HFFc6 (cell line): ENCODE data around the gene ANAPC2. TPM values are rescaled to one million over a fixed set of nuclear protein-coding genes. Genes with fewer than 3 reads are reported as not detected.

Experiments used
- DNase-seq: peaks from one replicate; pipeline ENCODE4 v3.0.0-alpha.2; 2018
- H3K27ac Mint-ChIP-seq: 2 replicates; pipeline ENCODE4 v1.8.0; 2020; ENCODE audit warnings: mild to moderate bottlenecking, mixed read lengths
- H3K27me3 Mint-ChIP-seq: 2 replicates; pipeline ENCODE4 v1.8.0; 2021; ENCODE audit warnings: mild to moderate bottlenecking, moderate library complexity, mixed read lengths; ENCODE audit not compliant: insufficient read depth
- H3K36me3 Mint-ChIP-seq: 2 replicates; pipeline ENCODE4 v1.8.0; 2021; ENCODE audit warnings: low read depth, mixed read lengths
- H3K4me1 Mint-ChIP-seq: 2 replicates; pipeline ENCODE4 v1.8.0; 2020; ENCODE audit warnings: low read depth, mixed read lengths
- H3K4me3 Mint-ChIP-seq: 2 replicates; pipeline ENCODE4 v1.8.0; 2020; ENCODE audit warnings: mild to moderate bottlenecking, moderate library complexity, mixed read lengths
- H3K9me3 Mint-ChIP-seq: 2 replicates; pipeline ENCODE4 v1.8.0; 2020; ENCODE audit warnings: mild to moderate bottlenecking, mixed read lengths
- total RNA-seq, 6 experiments: library from RNA; stranded (reverse); fragmentation: NEBNext Ultra II Directional; extraction: Animal tissue kit (Norgen Biotek cat#: 25700); gene quantifications; 2 replicates in 1 of 6; 3 replicates in 5 of 6; pipeline ENCODE4 v1.2.3, GENCODE V29; 2021
- TF ChIP-seq, protein P1 (sequence below): fragments of 200-600 bp; sonication (generic); IDR thresholded peaks from 2 replicates; pipeline ENCODE4 v1.5.0; 2021; ENCODE audit warnings: antibody characterized with exemption, mild to moderate bottlenecking

The ANAPC2 gene
- total RNA-seq, 6 experiments from 2014 or later = 34.8 to 41.5 (median 37.4) TPM

DNA sequence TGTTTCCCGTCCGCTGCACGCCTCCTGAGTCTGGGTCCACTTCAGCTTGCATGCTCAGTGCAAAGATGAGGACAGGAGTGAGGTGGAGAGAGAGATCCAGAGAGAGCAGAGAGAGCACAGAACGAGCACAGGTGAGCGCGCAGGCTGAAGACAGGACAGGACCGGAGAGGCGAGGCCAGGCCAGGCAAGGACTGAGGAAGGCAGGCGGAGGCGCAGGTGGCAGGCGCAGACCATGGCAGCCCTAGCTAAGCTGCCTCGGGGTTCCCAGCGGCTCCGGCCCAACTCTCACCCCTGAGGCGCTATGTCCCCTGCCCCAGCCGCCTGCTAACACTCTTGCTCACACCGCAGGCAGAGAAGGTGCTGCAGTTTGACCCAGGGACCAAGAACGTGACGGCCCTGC lies 39.7 kb downstream of the ANAPC2 start:
- Mint-ChIP-seq H3K36me3 (no peaks in the 10 kb centered on the region), H3K9me3 (no peaks in the 10 kb centered on the region)

DNA sequence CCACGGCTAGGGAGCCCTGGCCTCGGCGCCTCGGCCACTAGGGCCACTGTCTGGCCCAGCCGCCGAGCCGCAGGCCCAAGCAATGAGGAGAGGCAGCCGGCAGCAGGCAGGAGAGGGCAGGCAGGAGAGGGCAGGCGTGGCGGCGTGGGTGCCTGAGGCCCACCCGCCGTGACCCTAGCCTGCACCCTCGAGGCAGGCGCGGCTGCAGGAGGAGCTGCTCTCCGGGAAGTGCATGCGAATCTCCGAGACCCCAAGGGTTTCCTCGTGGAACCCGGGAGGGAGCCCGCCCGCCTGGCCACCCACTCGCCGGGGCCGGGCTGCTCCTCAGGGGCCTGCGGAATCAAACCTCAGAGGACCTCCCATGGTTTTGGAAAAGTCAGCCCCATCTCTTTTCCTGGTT lies 40.1 kb downstream of the ANAPC2 start:
- no peak overlapping the region for H3K27ac Mint-ChIP-seq
- no peak for DNase-seq
- no peaks in the 10 kb centered on the region for H3K9me3 Mint-ChIP-seq
- no peaks in the 10 kb centered on the region for H3K36me3 Mint-ChIP-seq
- no peaks in the 10 kb centered on the region for H3K4me1 Mint-ChIP-seq
- TF ChIP-seq, protein P1, sequence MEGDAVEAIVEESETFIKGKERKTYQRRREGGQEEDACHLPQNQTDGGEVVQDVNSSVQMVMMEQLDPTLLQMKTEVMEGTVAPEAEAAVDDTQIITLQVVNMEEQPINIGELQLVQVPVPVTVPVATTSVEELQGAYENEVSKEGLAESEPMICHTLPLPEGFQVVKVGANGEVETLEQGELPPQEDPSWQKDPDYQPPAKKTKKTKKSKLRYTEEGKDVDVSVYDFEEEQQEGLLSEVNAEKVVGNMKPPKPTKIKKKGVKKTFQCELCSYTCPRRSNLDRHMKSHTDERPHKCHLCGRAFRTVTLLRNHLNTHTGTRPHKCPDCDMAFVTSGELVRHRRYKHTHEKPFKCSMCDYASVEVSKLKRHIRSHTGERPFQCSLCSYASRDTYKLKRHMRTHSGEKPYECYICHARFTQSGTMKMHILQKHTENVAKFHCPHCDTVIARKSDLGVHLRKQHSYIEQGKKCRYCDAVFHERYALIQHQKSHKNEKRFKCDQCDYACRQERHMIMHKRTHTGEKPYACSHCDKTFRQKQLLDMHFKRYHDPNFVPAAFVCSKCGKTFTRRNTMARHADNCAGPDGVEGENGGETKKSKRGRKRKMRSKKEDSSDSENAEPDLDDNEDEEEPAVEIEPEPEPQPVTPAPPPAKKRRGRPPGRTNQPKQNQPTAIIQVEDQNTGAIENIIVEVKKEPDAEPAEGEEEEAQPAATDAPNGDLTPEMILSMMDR = no peak
- no peak overlapping the region for H3K4me3 Mint-ChIP-seq
- H3K27me3 Mint-ChIP-seq = peaks cover 3% of the 10 kb centered on the region

More for the DNA sequence above, 39.7 kb downstream of the ANAPC2 start:
- no peak for DNase-seq
- TF ChIP-seq, protein P1 = no peak
- Mint-ChIP-seq H3K27me3 (peaks cover 1% of the 10 kb centered on the region), H3K4me1 (no peaks in the 10 kb centered on the region), H3K27ac (no peak overlapping the region), H3K4me3 (no peak overlapping the region)

DNA sequence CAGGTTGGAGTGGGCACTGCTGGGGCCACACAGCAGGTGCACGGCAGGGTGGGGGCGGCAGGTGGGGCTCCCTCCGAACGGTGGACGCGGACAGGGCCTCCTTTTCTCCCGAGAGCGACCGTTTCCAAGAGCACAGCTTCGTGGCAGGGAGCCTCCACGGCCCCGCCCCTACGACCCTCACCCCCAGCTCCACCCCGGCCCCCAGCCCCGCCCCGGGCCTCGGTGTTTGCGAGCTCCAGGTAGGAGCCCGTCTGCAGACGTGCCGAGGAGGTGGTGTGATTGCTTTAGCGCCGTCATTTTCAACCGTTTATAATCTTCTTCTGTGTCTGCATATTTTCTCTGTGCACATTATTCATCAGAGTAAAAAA lies 40.6 kb downstream of the ANAPC2 start:
- no peaks in the 10 kb centered on the region for H3K9me3 Mint-ChIP-seq
- TF ChIP-seq, protein P1 = no peak
- H3K4me1 Mint-ChIP-seq = no peaks in the 10 kb centered on the region
- no peak for DNase-seq
- no peaks in the 10 kb centered on the region for H3K36me3 Mint-ChIP-seq
- no peak overlapping the region for H3K27ac Mint-ChIP-seq
- H3K4me3 Mint-ChIP-seq = no peak overlapping the region
- peaks cover 6% of the 10 kb centered on the region for H3K27me3 Mint-ChIP-seq

DNA sequence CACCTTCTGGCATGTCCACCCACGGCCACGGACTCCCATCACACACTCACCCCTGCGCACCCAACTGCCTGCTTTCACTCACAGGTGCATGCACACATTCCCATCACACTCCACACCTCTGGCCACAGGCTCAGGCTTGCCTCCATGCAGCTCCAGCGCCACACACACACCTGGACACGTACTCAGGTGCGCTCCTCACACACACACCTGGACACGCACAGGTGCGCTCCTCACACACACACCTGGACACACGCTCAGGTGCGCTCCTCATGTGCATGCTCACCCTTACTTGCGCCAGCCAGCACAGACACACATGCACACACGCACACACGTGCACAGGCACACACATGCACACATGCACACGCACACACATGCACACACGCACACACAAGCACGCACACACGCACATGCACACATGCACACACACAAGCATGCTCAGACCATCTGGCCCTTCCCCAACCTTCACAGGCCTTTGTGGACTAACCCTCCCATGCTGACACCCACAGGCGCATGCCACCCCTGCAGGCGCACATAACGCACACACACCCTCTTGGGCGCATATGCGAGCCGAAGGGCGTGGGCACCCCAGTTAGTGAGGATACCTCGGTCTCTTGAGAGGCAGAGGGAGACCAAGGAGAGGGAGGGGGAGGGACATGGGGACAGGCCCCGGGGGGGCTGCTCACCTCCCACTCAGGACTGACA lies 41.1 kb downstream of the ANAPC2 start:
- H3K27ac Mint-ChIP-seq = no peak overlapping the region
- TF ChIP-seq, protein P1 = no peak

DNA sequence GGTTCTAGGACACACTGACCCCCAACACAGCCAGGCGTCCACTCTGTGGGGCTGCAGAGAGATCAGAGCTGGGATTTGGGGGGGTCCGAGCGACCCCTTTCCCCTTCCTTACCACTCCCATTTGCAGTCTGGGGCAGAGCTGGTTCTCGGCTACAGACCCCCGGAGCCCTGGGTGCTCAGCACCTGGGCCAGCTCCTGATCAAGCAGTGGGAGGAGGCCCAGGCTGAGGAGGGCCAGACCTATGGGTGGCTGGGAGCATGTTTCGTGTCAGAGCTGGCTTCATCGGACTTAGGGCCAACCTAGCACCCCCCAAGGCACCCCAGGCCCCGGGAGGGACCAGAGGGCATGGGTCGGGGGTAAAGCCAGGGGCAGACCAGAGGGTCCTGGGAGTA lies 41.8 kb downstream of the ANAPC2 start:
- Mint-ChIP-seq H3K4me1 (no peaks in the 10 kb centered on the region), H3K27ac (no peak overlapping the region), H3K36me3 (no peaks in the 10 kb centered on the region), H3K27me3 (peaks cover 9% of the 10 kb centered on the region), H3K9me3 (no peaks in the 10 kb centered on the region), H3K4me3 (no peak overlapping the region)
- DNase-seq = no peak
- TF ChIP-seq, protein P1 = no peak

More for the DNA sequence above, 41.1 kb downstream of the ANAPC2 start:
- Mint-ChIP-seq H3K36me3 (no peaks in the 10 kb centered on the region), H3K4me3 (no peak overlapping the region), H3K27me3 (peaks cover 7% of the 10 kb centered on the region), H3K9me3 (no peaks in the 10 kb centered on the region), H3K4me1 (no peaks in the 10 kb centered on the region)
- no peak for DNase-seq
